ENCODE results near the gene ARHGEF7.

ARHGEF7 gene

GRCh38 chr13:111203736-111204389, 88.8 kb downstream of the ARHGEF7 start:
- no peak for DNase-seq

GRCh38 chr13:111204438-111205177, 89.5 kb downstream of the ARHGEF7 start:
- DNase-seq = no peak

- no peak for DNase-seq
These were observed 91.0 kb downstream of the ARHGEF7 start for GRCh38 chr13:111206148-111206547.

- DNase-seq = no peak
These were observed 94.5 kb downstream of the ARHGEF7 start for GRCh38 chr13:111209613-111210012.

GRCh38 chr13:111210091-111210490, 95.0 kb downstream of the ARHGEF7 start:
- no peak for DNase-seq

- DNase-seq = no peak
These were observed 95.7 kb downstream of the ARHGEF7 start for GRCh38 chr13:111210544-111211469.

- DNase-seq = no peak
These were observed 96.8 kb downstream of the ARHGEF7 start for GRCh38 chr13:111211789-111212516.

- DNase-seq = no peak
These were observed 97.4 kb downstream of the ARHGEF7 start for GRCh38 chr13:111212517-111212873.

- no peak for DNase-seq
These were observed 99.0 kb downstream of the ARHGEF7 start for GRCh38 chr13:111213964-111214726.

GRCh38 chr13:111215081-111216047, 100.3 kb downstream of the ARHGEF7 start:
- DNase-seq = peak; percentile 85

- DNase-seq = peak; percentile 57
These were observed 101.3 kb downstream of the ARHGEF7 start for GRCh38 chr13:111216166-111216960.

- no peak for DNase-seq
These were observed 102.5 kb downstream of the ARHGEF7 start for GRCh38 chr13:111217641-111218040.

- no peak for DNase-seq
These were observed 104.2 kb downstream of the ARHGEF7 start for GRCh38 chr13:111219280-111219679.

- DNase-seq = no peak
These were observed 104.8 kb downstream of the ARHGEF7 start for GRCh38 chr13:111219950-111220349.

GRCh38 chr13:111225166-111225565, 110.1 kb downstream of the ARHGEF7 start:
- no peak for DNase-seq

GRCh38 chr13:111225810-111226546, 110.9 kb downstream of the ARHGEF7 start:
- no peak for DNase-seq

- DNase-seq = no peak
These were observed 112.3 kb downstream of the ARHGEF7 start for GRCh38 chr13:111227405-111227804.

GRCh38 chr13:111228262-111229144, 113.4 kb downstream of the ARHGEF7 start:
- DNase-seq = no peak
